Heart left ventricle (tissue), 13 donors: ENCODE measurements around the gene SETD3.

Experiments used
- POLR2A ChIP-seq, 2 donors: fragments of 450-650 bp; IDR thresholded peaks; one replicate each; pipeline ENCODE4 v1.6.1; 2017; ENCODE audit warnings: antibody characterized with exemption in 2 of 2, mild to moderate bottlenecking in 2 of 2, moderate library complexity in 2 of 2
- TF ChIP-seq, protein P1 (sequence below), 12 donors: fragments of 200-600 bp; sonication (generic) in 4 of 12; IDR thresholded peaks; one replicate each; pipeline versions ENCODE4 v1.5.0 to v1.8.0; 2018 to 2022; ENCODE audit warnings: antibody characterized with exemption in 12 of 12, mild to moderate bottlenecking in 5 of 12
- donor health status: ischemic (EF 13 %, LVEDD 7.1; RV severe dilation, severe dysfunction).
- donor health status: DM: no; HTN: yes; CAD: no.
- donor health status: DM: no; HTN: no; CAD: no.
- donor health status: ischemic (EF 25% LVEDD 6.9; RV normal size, moderate dysfunction).
- donor health status: ischemic (EF 25% LVEDD 5.7; RV mildly dilated, moderate dysfunction).
- donor health status: ischemic (EF 35%, LVEDD 5.7; RV mildly dilated, moderate dysfunction).
- donor health status: nonischemic (EF 11% LVEDD 7.7; RV severe dilation, severe dysfunction).
- donor health status: DM: yes; HTN: yes; CAD: no.
- donor health status: PGD.
- donor health status: ischemic (EF 29% LVEDD 5.4; RV normal size, mild dysfunction).
- donor health status: nonischemic (EF 23%, LVEDD 6.1; RV moderate dilation, normal function).

GRCh38 chr14:99349721-99350495 is 130.8 kb downstream of the SETD3 start:
- TF ChIP-seq, protein P1, sequence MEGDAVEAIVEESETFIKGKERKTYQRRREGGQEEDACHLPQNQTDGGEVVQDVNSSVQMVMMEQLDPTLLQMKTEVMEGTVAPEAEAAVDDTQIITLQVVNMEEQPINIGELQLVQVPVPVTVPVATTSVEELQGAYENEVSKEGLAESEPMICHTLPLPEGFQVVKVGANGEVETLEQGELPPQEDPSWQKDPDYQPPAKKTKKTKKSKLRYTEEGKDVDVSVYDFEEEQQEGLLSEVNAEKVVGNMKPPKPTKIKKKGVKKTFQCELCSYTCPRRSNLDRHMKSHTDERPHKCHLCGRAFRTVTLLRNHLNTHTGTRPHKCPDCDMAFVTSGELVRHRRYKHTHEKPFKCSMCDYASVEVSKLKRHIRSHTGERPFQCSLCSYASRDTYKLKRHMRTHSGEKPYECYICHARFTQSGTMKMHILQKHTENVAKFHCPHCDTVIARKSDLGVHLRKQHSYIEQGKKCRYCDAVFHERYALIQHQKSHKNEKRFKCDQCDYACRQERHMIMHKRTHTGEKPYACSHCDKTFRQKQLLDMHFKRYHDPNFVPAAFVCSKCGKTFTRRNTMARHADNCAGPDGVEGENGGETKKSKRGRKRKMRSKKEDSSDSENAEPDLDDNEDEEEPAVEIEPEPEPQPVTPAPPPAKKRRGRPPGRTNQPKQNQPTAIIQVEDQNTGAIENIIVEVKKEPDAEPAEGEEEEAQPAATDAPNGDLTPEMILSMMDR (IDR thresholded peaks at IDR 0.05) = no peak
- no peak for TF ChIP-seq POLR2A (IDR thresholded peaks at IDR 0.05)
